NB4 (cell line): ENCODE results near the gene MAN2A1.

Experiments
- DNase-seq: peaks from one replicate; pipeline ENCODE4 v3.0.0; 2010; ENCODE audit warnings: low read depth
- H3K4me3 ChIP-seq: one replicate; pipeline ENCODE4 v1.5.1; 2011; ENCODE audit warnings: mild to moderate bottlenecking, low read depth, low read length, moderate library complexity
- POLR2A ChIP-seq: IDR thresholded peaks from 2 replicates; pipeline ENCODE4 v1.6.1; 2011; ENCODE audit warnings: mild to moderate bottlenecking; ENCODE audit not compliant: insufficient read length; ENCODE audit errors: extremely low read depth

The MAN2A1 gene

GRCh38 chr5:109916481-109917153 is 226.9 kb downstream of the MAN2A1 start:
- no peak for TF ChIP-seq POLR2A
- no peak for DNase-seq
- H3K4me3 ChIP-seq, result no peak overlapping the region
